Measurements from ENCODE around the gene ITPR2. TPM values are rescaled to one million over a fixed set of nuclear protein-coding genes. Genes with fewer than 3 reads are reported as not detected.
A peak's percentile ranks its signal among the peaks of the same experiment; 100 is the strongest.

Gene ITPR2
- total RNA-seq, 1 donor from 2014 or later: 12.5 TPM

DNA sequence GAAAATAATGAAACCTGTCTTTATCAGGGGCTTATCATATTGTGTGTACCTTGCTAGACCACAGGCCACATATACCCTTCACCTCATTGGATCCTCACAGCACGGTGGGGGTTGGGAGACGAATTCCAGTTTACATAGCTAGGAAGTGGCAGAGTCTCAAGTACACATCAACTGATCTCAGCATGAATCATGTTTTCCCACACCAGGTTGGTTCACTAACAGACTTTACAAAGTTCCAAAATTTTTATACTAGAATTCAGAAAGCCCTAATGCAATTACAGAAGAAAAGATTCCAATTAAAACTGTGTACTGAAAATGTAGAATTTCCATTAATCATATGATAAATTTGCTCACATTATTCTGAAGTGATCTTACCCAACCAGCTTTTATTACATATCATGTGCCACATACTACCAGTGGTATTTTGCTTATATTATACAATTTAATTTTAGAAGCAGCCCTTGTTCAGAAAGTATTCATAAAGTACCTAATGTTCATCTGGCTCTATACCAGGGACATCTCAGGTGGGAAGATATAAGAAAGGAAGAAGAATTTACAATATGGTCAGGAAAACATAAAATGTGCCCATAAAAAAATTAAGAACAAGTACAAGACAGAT, 196.2 kb downstream of the ITPR2 start:
- Histone ChIP-seq H3K4me1 (no peaks in the 10 kb centered on the region), H3K9me3 (no peaks in the 10 kb centered on the region), H3K36me3 (peaks cover 0 to 2% of the 10 kb centered on the region in 2 donors), H3K4me3 (no peak overlapping the region), H3K27me3 (no peaks in the 10 kb centered on the region), H3K27ac (no peak overlapping the region)
- intact Hi-C loops (cut with DNase I): loop anchor here (10.0 kb wide), 1 partner anchor 208 kb away; no protein-coding TSS in a partner anchor
- no peak for DNase-seq (ENCODE audit: low spot score in 2 of 2)
- TF ChIP-seq, protein P1, sequence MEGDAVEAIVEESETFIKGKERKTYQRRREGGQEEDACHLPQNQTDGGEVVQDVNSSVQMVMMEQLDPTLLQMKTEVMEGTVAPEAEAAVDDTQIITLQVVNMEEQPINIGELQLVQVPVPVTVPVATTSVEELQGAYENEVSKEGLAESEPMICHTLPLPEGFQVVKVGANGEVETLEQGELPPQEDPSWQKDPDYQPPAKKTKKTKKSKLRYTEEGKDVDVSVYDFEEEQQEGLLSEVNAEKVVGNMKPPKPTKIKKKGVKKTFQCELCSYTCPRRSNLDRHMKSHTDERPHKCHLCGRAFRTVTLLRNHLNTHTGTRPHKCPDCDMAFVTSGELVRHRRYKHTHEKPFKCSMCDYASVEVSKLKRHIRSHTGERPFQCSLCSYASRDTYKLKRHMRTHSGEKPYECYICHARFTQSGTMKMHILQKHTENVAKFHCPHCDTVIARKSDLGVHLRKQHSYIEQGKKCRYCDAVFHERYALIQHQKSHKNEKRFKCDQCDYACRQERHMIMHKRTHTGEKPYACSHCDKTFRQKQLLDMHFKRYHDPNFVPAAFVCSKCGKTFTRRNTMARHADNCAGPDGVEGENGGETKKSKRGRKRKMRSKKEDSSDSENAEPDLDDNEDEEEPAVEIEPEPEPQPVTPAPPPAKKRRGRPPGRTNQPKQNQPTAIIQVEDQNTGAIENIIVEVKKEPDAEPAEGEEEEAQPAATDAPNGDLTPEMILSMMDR (IDR thresholded peaks at IDR 0.05): no peak

DNA sequence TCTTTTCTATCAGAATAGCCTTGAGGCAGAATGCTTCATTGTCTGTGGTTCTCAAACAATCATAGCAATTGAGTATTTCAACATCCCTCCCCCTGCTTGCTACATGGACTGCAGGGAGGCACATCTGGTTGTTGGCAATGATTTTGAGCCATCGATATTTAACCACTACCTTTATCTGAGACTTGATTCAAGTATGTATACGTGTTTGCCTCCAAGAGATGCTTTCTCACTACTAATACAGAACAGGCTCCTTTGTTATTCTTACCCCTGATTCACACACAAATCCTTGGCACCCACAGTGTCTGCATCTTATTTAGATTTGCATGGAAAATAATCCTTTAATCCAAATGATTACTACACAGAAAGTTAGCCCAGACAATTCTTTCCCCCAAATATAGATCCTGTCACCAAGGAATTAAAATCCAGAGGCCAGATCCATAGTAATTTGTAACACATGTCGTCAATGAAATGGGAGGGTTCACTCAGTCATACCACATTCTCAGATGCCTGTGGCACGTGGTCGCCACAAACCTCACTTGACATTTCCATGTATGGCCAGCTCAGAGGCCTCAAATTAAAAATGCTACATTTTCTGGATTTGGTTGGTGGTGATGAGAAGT, 199.3 kb downstream of the ITPR2 start:
- H3K27me3 ChIP-seq: no peaks in the 10 kb centered on the region
- H3K4me3 ChIP-seq: no peak overlapping the region
- TF ChIP-seq, protein P1 (IDR thresholded peaks at IDR 0.05): no peak
- DNase-seq (ENCODE audit: low spot score in 2 of 2): no peak
- no peak overlapping the region for H3K27ac ChIP-seq
- no peaks in the 10 kb centered on the region for H3K4me1 ChIP-seq
- peaks cover 0 to under 1% of the 10 kb centered on the region in 2 donors for H3K36me3 ChIP-seq
- H3K9me3 ChIP-seq: no peaks in the 10 kb centered on the region
- intact Hi-C loops (cut with DNase I): loop anchor here (5.0 to 10.0 kb wide), 2 partner anchors 69 to 211 kb away; no protein-coding TSS in a partner anchor

DNA sequence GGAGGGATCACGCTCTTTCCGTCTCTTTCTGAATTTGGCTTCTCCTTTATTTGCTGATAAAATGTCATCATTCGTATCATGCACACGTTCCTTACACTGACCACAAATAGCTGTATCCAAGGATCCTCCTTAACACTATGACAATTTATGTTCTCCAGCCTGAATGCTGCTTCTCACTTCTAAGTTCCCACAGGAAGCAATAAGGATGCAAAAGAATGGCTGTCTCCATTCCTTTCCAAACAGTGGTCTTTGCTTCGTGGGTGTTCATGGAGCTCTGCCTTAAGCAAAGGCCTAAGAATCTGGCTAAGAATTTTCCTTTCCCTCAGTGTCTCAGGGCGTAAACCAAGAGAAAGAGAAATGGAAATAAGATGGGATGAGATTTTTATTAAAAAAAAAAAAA, 200.2 kb downstream of the ITPR2 start:
- Histone ChIP-seq H3K4me1 (no peaks in the 10 kb centered on the region), H3K27ac (no peak overlapping the region), H3K4me3 (no peak overlapping the region), H3K27me3 (no peaks in the 10 kb centered on the region), H3K36me3 (peaks cover under 1 to 4% of the 10 kb centered on the region in 2 donors), H3K9me3 (no peaks in the 10 kb centered on the region)
- intact Hi-C loops (cut with DNase I): loop anchor here (5.0 to 10.0 kb wide), 2 partner anchors 70 to 212 kb away; no protein-coding TSS in a partner anchor
- TF ChIP-seq, protein P1 (IDR thresholded peaks at IDR 0.05): no peak
- no peak for DNase-seq (ENCODE audit: low spot score in 2 of 2)

DNA sequence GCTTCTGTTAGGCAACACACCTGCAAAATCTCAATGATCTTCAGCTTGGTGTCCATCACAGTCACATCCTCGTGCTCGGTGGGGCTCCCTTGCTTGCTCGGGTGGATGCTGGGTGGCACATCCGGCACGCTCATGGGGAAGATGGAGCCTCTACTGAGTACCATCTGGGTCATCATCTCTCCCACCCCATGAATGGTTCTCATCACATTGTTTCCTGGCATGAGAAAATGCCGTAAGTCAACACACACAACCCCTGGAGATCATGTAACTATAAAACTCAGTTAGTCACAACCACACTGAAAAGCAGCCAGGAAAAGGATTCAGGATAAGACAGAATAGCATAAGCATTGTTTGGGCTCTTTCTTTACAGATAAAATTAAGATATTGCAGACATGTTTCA, 201.1 kb downstream of the ITPR2 start:
- H3K27ac ChIP-seq: no peak overlapping the region
- DNase-seq (ENCODE audit: low spot score in 2 of 2): no peak
- no peaks in the 10 kb centered on the region for H3K27me3 ChIP-seq
- H3K4me3 ChIP-seq: no peak overlapping the region
- H3K4me1 ChIP-seq: no peaks in the 10 kb centered on the region
- intact Hi-C loops (cut with DNase I): loop anchor here (2.0 to 10.0 kb wide), 3 partner anchors 70 to 253 kb away; no protein-coding TSS in a partner anchor
- H3K9me3 ChIP-seq: no peaks in the 10 kb centered on the region
- TF ChIP-seq, protein P1 (IDR thresholded peaks at IDR 0.05): no peak
- H3K36me3 ChIP-seq: peaks cover 4 to 11% of the 10 kb centered on the region in 2 donors

DNA sequence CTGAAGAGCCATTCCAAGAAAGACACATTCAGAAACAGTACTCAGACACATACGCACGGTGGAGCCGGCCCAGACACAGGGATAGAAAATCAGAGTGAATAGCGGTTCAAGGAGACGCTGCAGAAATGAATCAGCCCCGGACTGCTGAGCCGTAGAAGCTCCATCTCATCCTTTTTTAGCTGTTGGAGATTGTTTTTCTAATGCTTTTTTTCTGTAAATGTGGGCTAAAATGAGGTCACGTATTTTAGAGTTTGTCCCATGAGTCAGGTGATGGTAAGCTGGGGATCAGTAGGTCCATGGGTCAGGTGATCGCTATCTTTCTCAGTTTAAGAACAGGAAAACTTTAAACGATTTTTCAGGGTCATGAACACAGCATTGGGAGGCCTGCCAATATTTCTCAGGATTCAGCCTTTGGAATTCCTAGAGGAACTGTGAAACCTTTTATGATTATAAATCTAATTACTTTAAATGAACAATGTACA, 202.4 kb downstream of the ITPR2 start:
- H3K9me3 ChIP-seq: no peaks in the 10 kb centered on the region
- no peaks in the 10 kb centered on the region for H3K4me1 ChIP-seq
- intact Hi-C loops (cut with DNase I): loop anchor here (2.0 to 10.0 kb wide), 3 partner anchors 72 to 254 kb away; no protein-coding TSS in a partner anchor
- no peaks in the 10 kb centered on the region for H3K27me3 ChIP-seq
- peaks cover 11 to 15% of the 10 kb centered on the region in 2 donors for H3K36me3 ChIP-seq
- TF ChIP-seq, protein P1 (IDR thresholded peaks at IDR 0.05): no peak
- H3K27ac ChIP-seq: no peak overlapping the region
- no peak for DNase-seq (ENCODE audit: low spot score in 2 of 2)
- H3K4me3 ChIP-seq: peak overlapping the region in 1 of 2 donors; percentile 2

Data from ascending aorta (tissue), 2 donors.